Common myeloid progenitor, CD34-positive (primary cell): ENCODE data around the gene NT5C1A.

Experiments used
- CTCF ChIA-PET: fragments of 350-600 bp; sonication (Branson Sonifier 250); formaldehyde crosslinking; loops from one replicate; lab custom pipeline; 2021; ENCODE audit warnings: antibody characterized with exemption; lab: Charles Lee
- POLR2A ChIA-PET: fragments of 350-600 bp; sonication (Branson Sonifier 250); formaldehyde crosslinking; loops from one replicate; lab custom pipeline; 2021; ENCODE audit warnings: antibody characterized with exemption; lab: Charles Lee
- DNase-seq, 3 donors: peaks; one replicate each; pipeline versions ENCODE4 v3.0.0 to v3.0.0-alpha.2; 2013
- H3K27ac ChIP-seq, 2 experiments: 1 replicate in 1 of 2; 2 replicates in 1 of 2; pipeline ENCODE4 v1.7.0; 2013; ENCODE audit warnings: inconsistent platforms in 2 of 2, low read length in 2 of 2, mild to moderate bottlenecking in 2 of 2, low read depth in 1 of 2, moderate library complexity in 1 of 2; ENCODE audit not compliant: severe bottlenecking in 2 of 2, insufficient read depth in 1 of 2, poor library complexity in 1 of 2
- H3K27me3 ChIP-seq, 5 experiments: replicated peaks in 2 of 5; 1 replicate in 3 of 5; 2 replicates in 2 of 5; pipeline versions ENCODE4 v1.6.1 to v1.7.0; 2013; ENCODE audit warnings: low read length in 4 of 5, mild to moderate bottlenecking in 2 of 5, moderate library complexity in 2 of 5, inconsistent platforms in 1 of 5; ENCODE audit not compliant: insufficient read depth in 5 of 5, control insufficient read depth in 4 of 5
- H3K36me3 ChIP-seq, 4 experiments: 1 replicate in 2 of 4; 2 replicates in 2 of 4; pipeline versions ENCODE4 v1.6.1 to v1.7.0; 2013; ENCODE audit warnings: low read length in 3 of 4, control low read depth in 1 of 4, mild to moderate bottlenecking in 1 of 4; ENCODE audit not compliant: control insufficient read depth in 4 of 4, insufficient read depth in 4 of 4
- H3K4me1 ChIP-seq, 4 experiments: 1 replicate in 3 of 4; 2 replicates in 1 of 4; pipeline versions ENCODE4 v1.6.1 to v1.7.1; 2013; ENCODE audit warnings: low read length in 3 of 4, mild to moderate bottlenecking in 3 of 4, control low read depth in 1 of 4, inconsistent platforms in 1 of 4, moderate library complexity in 1 of 4; ENCODE audit not compliant: control insufficient read depth in 4 of 4, insufficient read depth in 4 of 4; ENCODE audit errors: control extremely low read depth in 1 of 4
- H3K4me3 ChIP-seq, 7 experiments: 1 replicate in 4 of 7; 2 replicates in 3 of 7; pipeline versions ENCODE4 v1.5.1 to v1.7.0; 2013; ENCODE audit warnings: mild to moderate bottlenecking in 7 of 7, low read length in 6 of 7, moderate library complexity in 6 of 7, inconsistent platforms in 2 of 7, low read depth in 2 of 7, control low read depth in 1 of 7; ENCODE audit not compliant: insufficient read depth in 4 of 7, control insufficient read depth in 1 of 7; ENCODE audit errors: extremely low read depth in 1 of 7
- H3K9me3 ChIP-seq, 5 experiments: 1 replicate in 4 of 5; 2 replicates in 1 of 5; pipeline versions ENCODE4 v1.6.1 to v1.7.1; 2013; ENCODE audit warnings: low read length in 4 of 5, mild to moderate bottlenecking in 2 of 5, inconsistent platforms in 1 of 5, low read depth in 1 of 5, moderate library complexity in 1 of 5; ENCODE audit not compliant: control insufficient read depth in 4 of 5, insufficient read depth in 2 of 5; ENCODE audit errors: control extremely low read depth in 1 of 5
- WGBS: methylation state at CpG from one replicate; pipeline ENCODE4 v1.1.5; 2013; ENCODE audit not compliant: insufficient coverage; 5-methylcytosine and 5-hydroxymethylcytosine counted together

NT5C1A gene

DNA sequence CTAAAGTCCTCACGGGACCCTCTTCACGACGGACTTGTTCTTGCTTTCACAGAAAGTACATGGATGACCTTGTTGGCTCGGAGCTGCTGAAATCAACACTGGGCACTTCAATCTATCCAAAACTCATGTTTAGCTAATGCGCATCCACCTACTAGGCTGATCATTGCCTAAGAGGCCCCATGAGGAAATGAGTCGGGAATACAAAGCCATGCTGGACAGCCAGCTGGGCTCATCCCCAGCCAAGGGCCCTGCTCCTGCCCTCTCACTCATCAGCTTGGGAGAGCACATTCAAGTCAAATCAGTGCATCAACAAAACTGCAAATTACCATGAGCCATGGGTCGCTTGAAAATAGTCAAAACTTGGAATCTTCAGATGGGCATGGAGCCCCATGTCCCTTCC, 17.6 kb downstream of the NT5C1A start:
- no peaks in the 10 kb centered on the region for H3K9me3 ChIP-seq
- no peak overlapping the region for H3K27ac ChIP-seq
- ChIA-PET POLR2A (no interaction called here), CTCF (interaction anchor here (0.7 to 18.3 kb wide), 9 partner anchors 10 to 48 kb away, joined by 3 to 250 read pairs (median 5); partner anchors contain the start of gene NT5C1A)
- H3K27me3 ChIP-seq, result peaks cover 0 to 16% (median 0%) of the 10 kb centered on the region in 5 experiments
- 76% methylated on average over 7 of the region's 7 CpGs for WGBS
- H3K4me1 ChIP-seq, result peaks cover 0 to 4% (median 0%) of the 10 kb centered on the region in 4 experiments
- DNase-seq, result no peak
- no peaks in the 10 kb centered on the region for H3K36me3 ChIP-seq
- no peak overlapping the region for H3K4me3 ChIP-seq

GRCh38 chr1:39653546-39654031, 18.3 kb downstream of the NT5C1A start:
- Histone ChIP-seq H3K4me1 (peaks cover 0 to 4% (median 0%) of the 10 kb centered on the region in 4 experiments), H3K9me3 (no peaks in the 10 kb centered on the region), H3K27me3 (peaks cover 0 to 16% (median 0%) of the 10 kb centered on the region in 5 experiments), H3K36me3 (no peaks in the 10 kb centered on the region), H3K27ac (no peak overlapping the region), H3K4me3 (no peak overlapping the region)
- WGBS, result 12% methylated on average over 8 of the region's 8 CpGs
- DNase-seq, result peak; percentile 73 to 85 (median 80)
- CTCF ChIA-PET, result interaction anchor here (0.6 to 18.3 kb wide), 8 partner anchors 13 to 306 kb away, joined by 3 to 250 read pairs (median 5); partner anchors contain the start of gene NT5C1A
- POLR2A ChIA-PET, result no interaction called here

DNA sequence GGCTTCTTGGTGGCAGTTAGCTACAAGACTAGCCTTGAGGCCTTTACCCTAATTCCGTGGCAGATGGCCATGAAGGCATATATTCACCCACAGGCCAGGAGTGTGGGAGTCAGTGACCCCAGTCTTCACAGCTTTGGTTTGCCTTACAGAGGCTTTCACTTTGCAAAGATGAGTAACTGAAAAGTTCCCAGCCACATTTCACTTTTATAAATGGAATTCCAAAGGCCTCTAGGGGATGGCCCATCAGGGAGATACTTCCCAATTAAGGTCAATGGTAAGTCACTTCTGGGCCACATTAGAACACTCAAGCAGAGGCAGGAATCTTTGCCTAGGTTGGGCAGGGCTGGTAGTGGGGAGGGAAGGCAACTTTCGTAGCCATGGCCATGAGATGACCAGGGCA, 19.4 kb downstream of the NT5C1A start:
- Histone ChIP-seq H3K4me3 (no peak overlapping the region), H3K27me3 (peaks cover 0 to 16% (median 0%) of the 10 kb centered on the region in 5 experiments), H3K9me3 (no peaks in the 10 kb centered on the region), H3K27ac (no peak overlapping the region), H3K36me3 (no peaks in the 10 kb centered on the region), H3K4me1 (no peaks in the 10 kb centered on the region)
- 100% methylated on average over 1 of the region's 2 CpGs for WGBS
- POLR2A ChIA-PET, result no interaction called here
- DNase-seq, result no peak
- CTCF ChIA-PET, result interaction anchor here (1.5 to 18.3 kb wide), 4 partner anchors 18 to 73 kb away, joined by 3 to 250 read pairs (median 81); partner anchors contain the start of gene NT5C1A

DNA sequence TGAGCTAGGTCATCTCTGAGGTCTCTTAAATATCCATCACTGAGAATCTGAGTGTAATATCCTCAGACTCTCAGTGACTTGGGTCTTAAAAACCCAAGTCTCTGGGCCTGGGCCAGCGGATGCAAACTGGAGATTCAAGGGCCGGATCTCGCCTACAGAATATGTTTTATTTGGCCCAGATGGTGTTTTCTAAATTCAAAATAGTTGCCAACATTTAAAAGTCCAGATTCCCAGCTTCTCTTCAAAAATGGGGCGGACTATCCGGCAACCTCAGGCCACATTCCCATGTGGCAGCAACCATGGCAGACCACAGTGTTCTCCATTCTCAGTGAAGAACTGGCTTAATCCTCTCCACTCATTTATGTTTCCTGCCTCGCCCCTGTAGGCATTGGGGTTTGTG, 19.8 kb downstream of the NT5C1A start:
- Histone ChIP-seq H3K36me3 (no peaks in the 10 kb centered on the region), H3K4me1 (no peaks in the 10 kb centered on the region), H3K4me3 (no peak overlapping the region), H3K9me3 (no peaks in the 10 kb centered on the region), H3K27me3 (peaks cover 0 to 14% (median 0%) of the 10 kb centered on the region in 5 experiments), H3K27ac (no peak overlapping the region)
- WGBS, result 97% methylated on average over 6 of the region's 6 CpGs
- ChIA-PET CTCF (interaction anchor here (0.7 to 18.3 kb wide), 4 partner anchors 19 to 72 kb away, joined by 3 to 250 read pairs (median 81); partner anchors contain the start of gene NT5C1A), POLR2A (no interaction called here)
- DNase-seq, result no peak

GRCh38 chr1:39650431-39650830, 21.5 kb downstream of the NT5C1A start:
- POLR2A ChIA-PET, result no interaction called here
- Histone ChIP-seq H3K36me3 (no peaks in the 10 kb centered on the region), H3K4me3 (no peak overlapping the region), H3K9me3 (no peaks in the 10 kb centered on the region), H3K27ac (no peak overlapping the region), H3K27me3 (peaks cover 0 to 12% (median 0%) of the 10 kb centered on the region in 5 experiments), H3K4me1 (no peaks in the 10 kb centered on the region)
- CTCF ChIA-PET, result interaction anchor here (1.3 to 18.3 kb wide), 3 partner anchors 8 to 44 kb away, joined by 4 to 250 read pairs (median 31); partner anchors contain the start of gene HEYL
- WGBS, result no CpG with 5 or more reads among the region's 1 CpG
- DNase-seq, result no peak

DNA sequence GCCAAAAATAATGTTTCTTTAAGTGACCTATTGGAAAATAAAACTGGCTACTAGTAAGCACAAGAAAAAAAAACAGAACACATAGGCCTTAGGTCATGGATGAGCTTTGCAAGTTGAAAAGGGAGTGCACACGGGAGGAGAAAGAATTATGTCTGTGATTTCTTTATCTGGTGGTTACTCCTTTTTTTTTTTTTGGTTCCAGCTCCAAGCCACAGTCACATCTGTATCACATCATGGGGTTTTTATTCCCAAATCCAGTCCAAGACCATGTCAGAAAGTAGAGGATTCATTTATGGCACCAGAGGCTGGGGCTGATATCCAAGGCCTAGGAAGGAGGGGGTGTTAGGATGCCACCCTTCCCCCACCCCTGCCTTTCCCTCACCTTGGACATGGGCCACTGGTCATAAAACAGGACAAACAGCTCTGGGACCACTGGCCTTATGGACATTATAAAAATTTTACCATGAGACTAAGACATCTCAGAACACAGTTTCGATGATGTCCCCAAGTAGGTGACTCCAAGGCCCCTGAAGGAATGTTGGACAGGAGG, 22.2 kb downstream of the NT5C1A start:
- ChIA-PET POLR2A (no interaction called here), CTCF (interaction anchor here (0.6 to 18.3 kb wide), 6 partner anchors 9 to 1225 kb away, joined by 3 to 250 read pairs (median 4); partner anchors contain the start of gene HEYL)
- WGBS, result no CpG with 5 or more reads among the region's 2 CpGs

DNA sequence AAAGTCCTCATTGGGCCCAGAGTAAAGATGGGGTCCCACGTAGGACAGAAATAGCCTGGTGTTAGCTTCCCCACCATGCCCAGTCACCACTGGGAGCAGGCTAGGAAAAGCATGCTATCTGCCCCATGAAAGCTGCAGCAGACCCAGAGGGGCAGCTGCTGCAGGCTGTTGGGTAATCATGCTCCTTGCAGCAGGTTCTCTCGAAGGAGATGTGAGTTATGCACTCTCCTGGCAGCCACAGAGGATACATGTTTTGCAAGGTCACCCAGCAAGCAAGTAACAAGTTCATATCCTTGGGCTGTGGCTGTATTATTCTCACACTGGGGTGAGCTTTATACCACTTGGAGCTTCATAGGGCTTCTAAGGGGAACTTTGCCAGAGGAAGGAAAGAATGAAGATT, 23.4 kb downstream of the NT5C1A start:
- H3K36me3 ChIP-seq, result no peaks in the 10 kb centered on the region
- H3K9me3 ChIP-seq, result peaks cover 0 to 4% (median 2%) of the 10 kb centered on the region in 5 experiments
- 79% methylated on average over 2 of the region's 2 CpGs for WGBS
- ChIA-PET POLR2A (no interaction called here), CTCF (interaction anchor here (1.2 to 18.3 kb wide), 3 partner anchors 10 to 152 kb away, joined by 3 to 250 read pairs (median 31); no protein-coding TSS in a partner anchor)
- no peak overlapping the region for H3K27ac ChIP-seq
- H3K27me3 ChIP-seq, result peaks cover 0 to 5% (median 0%) of the 10 kb centered on the region in 5 experiments
- H3K4me1 ChIP-seq, result no peaks in the 10 kb centered on the region
- no peak for DNase-seq
- H3K4me3 ChIP-seq, result no peak overlapping the region

More for the DNA sequence above, 22.2 kb downstream of the NT5C1A start:
- no peak overlapping the region for H3K27ac ChIP-seq
- no peaks in the 10 kb centered on the region for H3K4me1 ChIP-seq
- peaks cover 0 to 12% (median 0%) of the 10 kb centered on the region in 5 experiments for H3K27me3 ChIP-seq
- no peak for DNase-seq
- no peaks in the 10 kb centered on the region for H3K36me3 ChIP-seq
- no peaks in the 10 kb centered on the region for H3K9me3 ChIP-seq
- no peak overlapping the region for H3K4me3 ChIP-seq
